Fibroblast of skin of back (primary cell): ENCODE results near the gene EYS.
"Not testable (repeated sequence)": the region's sequence is repeated elsewhere in the genome, so short reads cannot be mapped to it uniquely, and the experiment has no call there.

ENCODE experiments used
- DNase-seq: peaks from one replicate; pipeline ENCODE4 v3.0.0-alpha.2; 2013

Gene EYS

DNA sequence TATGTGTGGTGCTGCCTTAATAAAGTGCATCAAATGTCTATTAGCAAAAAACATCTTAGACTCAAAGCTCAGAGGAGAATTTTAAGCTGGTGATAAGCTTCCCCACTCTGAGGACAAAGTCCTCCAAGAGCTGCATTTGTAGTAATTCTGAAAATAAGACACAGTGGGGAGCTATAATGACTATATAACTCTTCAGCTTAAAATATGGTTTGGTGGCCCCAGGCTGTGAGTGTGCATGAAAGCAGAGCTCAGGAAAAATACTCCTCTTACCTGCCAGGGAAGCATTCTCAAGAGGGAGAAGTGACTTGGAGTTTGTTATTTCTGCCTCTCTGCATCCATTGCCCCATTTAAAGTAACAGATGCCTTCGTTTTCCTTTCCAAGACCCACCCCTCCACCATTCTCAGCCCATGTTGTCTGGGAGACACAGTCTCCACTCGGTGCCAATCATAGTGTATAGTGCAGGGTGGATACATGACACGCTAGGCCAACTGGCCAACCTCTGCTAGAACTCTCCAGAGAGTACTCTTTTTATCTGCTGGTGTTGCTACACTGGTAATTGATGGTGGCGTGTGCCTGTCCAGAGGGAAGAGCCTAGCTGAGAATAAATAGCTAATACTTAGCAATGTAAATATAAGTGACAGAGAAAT, 1842.2 kb downstream of the EYS start:
- DNase-seq = no peak

- DNase-seq = no peak
Measured at GRCh38 chr6:63864061-63864460, 1843.0 kb downstream of the EYS start.

- peak; percentile 4 for DNase-seq
Measured at GRCh38 chr6:63862486-63863198, 1844.4 kb downstream of the EYS start.

GRCh38 chr6:63859528-63859927, 1847.5 kb downstream of the EYS start:
- DNase-seq = no peak

DNA sequence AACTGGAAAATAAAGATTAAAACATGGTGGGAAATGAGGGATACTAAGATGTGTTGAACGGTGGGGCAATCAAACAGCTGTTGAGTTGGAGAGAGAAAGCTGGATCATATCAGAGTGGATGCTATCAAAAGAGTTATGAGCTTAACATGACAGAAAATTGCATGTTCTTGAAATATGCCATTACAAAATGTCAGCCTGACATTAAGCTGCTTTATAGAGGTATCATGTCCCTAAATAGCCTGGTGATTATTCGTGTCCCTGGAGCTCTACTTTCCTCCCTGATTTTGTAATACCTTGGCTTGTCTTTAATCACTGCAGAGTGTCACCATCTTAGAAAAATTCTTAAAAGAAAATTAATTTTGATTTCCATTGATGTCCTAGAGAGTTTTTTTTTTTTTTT, 1848.3 kb downstream of the EYS start:
- no peak for DNase-seq

GRCh38 chr6:63856271-63856670, 1850.8 kb downstream of the EYS start:
- no peak for DNase-seq

- peak; percentile 78 for DNase-seq
Measured at GRCh38 chr6:63844287-63844686, 1862.7 kb downstream of the EYS start.

DNA sequence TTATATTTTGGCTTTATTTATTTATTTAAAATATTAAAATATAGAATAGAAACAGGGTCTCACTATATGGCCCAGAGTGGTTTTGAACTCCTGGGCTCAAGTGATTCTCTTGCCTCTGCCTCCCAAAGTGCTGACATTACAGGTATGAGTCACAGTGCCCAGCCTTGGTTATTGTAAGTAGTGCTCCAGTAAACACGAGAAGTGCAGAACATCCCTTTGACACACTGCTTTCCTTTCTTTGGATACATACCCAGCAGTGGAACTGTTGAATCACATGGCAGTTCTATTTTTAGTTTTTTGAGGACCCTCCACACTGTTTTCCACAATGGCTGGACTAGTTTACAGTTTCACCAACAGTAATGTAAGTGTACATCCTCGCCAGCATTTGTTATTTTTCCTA, 1867.5 kb downstream of the EYS start:
- DNase-seq = peak; percentile 16

DNA sequence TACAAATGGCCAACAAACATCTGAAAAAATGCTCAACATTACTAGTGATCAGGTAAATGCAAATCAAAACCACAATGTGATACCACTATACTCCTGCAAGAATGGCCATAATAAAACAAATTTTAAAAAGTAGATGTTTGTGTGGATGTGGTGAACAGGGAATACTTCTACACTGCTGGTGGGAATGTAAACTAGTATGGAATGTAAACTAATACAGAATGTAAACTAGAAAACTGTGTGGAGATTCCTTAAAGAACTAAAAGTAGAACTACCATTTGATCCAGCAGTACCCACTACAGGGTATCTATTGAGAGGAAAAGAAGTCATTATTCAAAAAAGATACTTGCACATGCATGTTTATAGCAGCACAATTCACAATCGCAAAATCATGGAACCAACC, 1878.3 kb downstream of the EYS start:
- not testable (repeated sequence) for DNase-seq

- DNase-seq = no peak
Measured at GRCh38 chr6:63824722-63825121, 1882.3 kb downstream of the EYS start.

DNA sequence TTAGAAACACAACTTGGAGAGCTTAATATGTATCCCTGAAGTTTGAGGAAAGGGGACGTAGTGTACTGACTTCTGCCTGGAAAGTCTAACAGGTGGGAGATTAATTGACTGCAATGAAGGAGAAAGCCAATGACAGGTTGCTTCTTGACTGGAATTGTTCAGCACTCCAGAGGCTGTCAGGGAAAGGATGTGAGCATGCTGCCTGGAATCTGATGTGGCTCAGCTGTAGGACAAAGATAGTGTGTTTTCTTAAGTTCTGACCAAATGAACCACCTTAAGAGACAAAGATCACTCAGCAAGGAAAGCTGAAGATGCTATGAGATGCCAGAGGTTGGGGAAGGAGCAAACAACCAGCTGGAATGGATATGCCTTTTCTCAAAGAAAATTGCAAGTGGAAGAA, 1885.6 kb downstream of the EYS start:
- DNase-seq = no peak

- DNase-seq = no peak
Measured at GRCh38 chr6:63819831-63820230, 1887.2 kb downstream of the EYS start.

DNA sequence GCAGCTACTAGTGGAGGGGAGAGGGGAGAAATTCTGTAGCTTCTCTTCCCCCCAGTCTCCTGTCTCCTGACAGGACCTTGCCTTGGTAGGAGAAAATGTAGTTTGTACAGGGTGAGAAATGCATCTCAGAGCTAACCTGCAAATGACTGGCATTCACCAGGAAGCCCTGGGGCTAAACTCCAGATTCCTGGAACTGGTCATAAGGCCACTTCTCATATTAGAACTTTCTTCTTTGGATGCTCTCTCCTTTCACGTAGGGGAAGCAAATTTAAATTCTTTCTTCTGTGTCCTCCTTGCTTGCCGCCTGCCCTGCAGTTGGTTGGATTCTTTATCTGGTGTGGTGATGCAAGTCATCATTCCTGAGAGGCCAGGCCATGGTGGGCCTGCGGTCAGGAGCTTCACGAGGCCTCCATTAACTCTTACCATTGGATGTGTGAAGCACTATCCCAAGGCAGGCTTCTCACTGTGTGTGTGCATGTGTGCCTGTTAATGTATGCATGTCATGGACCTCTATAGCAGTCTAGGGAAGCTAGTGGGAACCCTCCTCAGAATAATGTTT, 1889.5 kb downstream of the EYS start:
- DNase-seq = no peak

- DNase-seq = no peak
Measured at GRCh38 chr6:63816982-63817436, 1890.0 kb downstream of the EYS start.

DNA sequence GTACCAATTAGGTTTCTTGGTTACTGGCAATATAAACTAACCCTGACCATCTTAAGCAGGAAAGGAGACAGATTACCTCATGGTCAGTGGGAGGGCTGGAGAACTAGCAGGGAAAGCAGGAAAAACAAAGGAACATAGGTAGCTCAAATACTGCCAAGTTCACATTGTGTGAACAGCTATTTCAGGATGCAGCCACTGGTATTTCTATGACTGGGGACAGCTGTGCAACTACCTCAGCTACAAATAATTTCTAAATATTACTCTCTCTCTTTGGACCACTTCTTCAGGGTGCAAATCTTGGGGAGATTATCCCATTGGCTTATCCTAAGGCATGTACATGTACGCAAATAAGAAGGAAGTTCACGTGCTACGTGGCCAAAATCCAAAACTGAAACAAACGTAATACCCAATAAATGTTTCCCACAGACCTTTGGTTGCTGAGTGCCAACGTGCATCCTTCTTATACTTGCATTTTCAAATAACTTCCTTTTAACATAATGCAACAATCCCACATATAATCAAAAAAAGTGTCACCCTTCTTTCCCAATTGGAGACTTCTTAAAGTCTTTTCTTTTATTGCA, 1890.5 kb downstream of the EYS start:
- no peak for DNase-seq

DNA sequence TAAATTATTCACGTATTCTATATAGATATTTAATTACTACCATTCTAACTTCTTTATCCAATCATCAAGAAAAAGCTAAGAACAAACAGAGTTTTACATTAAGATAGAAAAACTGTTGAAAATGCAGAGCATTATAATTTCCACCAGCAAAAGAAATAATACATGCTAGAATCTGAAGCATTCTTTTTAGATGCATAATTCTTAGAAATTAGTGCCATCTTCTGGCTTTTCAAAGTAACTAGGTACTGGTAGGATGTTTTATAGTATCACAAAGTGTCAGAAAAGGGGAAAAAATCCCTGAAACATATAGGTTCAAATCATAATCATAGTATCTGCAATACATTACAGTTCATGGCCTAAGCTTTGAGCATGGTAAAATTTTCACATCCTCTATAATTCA, 1892.6 kb downstream of the EYS start:
- no peak for DNase-seq

GRCh38 chr6:63813566-63814120, 1893.4 kb downstream of the EYS start:
- no peak for DNase-seq

GRCh38 chr6:63808576-63808975, 1898.5 kb downstream of the EYS start:
- DNase-seq = no peak

DNA sequence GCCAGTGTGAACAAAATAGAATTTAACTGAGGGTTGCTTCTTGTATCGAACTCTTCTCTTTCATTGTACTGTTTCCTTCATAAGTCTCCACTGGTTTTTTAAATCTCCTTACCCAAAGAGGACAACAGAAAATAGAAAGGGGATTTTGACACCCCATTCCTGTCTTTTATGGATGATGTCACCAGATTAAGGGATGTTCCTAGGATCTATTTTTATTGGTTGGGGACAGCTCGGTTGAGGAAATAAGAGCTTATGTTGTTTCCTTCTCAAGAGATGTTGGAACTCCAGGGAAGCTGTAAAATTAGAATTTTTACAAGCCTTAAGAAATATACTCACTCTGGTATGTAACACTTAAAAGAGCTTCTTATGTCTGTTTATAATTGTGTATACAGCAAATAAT, 1900.0 kb downstream of the EYS start:
- DNase-seq = no peak

DNA sequence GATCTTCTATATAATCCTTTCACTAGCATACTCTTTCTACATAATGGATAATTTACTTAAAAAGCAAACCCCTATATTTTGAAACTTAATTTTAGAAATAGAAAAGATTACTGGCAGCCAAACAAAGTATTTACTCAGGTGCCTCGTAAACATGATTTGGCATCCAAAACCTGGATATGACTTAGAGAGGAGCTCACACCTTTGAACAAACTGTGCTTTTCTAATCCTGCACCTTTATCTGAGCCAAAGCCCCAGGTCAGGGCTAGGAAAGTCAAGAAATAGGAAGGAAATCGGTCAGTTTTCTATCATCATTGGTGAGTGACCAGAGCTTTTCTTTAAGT, 1900.5 kb downstream of the EYS start:
- DNase-seq = no peak

GRCh38 chr6:63805808-63806572, 1901.0 kb downstream of the EYS start:
- peak; percentile 60 for DNase-seq

- DNase-seq = no peak
Measured at GRCh38 chr6:63805345-63805744, 1901.7 kb downstream of the EYS start.
